H9 (cell line): ENCODE measurements around the gene LHPP. TPM values are rescaled to one million over a fixed set of nuclear protein-coding genes. Genes with fewer than 3 reads are reported as not detected.

Experiments
- DNase-seq: peaks from one replicate; pipeline ENCODE4 v3.0.0-alpha.2; 2017
- H2AFZ ChIP-seq: one replicate; pipeline ENCODE4 v1.6.1; 2013; ENCODE audit warnings: mild to moderate bottlenecking, low read length, control low read depth, moderate library complexity
- H2AK5ac ChIP-seq: 2 replicates; pipeline ENCODE4 v1.6.1; 2013; ENCODE audit warnings: low read length, control low read depth, mixed read lengths; ENCODE audit not compliant: insufficient read length
- H2BK120ac ChIP-seq: one replicate; pipeline ENCODE4 v1.6.1; 2013; ENCODE audit warnings: low read depth, mild to moderate bottlenecking, low read length, control low read depth, inconsistent platforms; ENCODE audit not compliant: poor library complexity, severe bottlenecking
- H2BK12ac ChIP-seq: 2 replicates; pipeline ENCODE4 v1.6.1; 2013; ENCODE audit warnings: low read length, control low read depth, mixed read lengths, low read depth; ENCODE audit not compliant: insufficient read length
- H2BK15ac ChIP-seq: 2 replicates; pipeline ENCODE4 v1.6.1; 2013; ENCODE audit warnings: low read depth, low read length, control low read depth
- H2BK20ac ChIP-seq: one replicate; pipeline ENCODE4 v1.6.1; 2013; ENCODE audit warnings: low read depth, mild to moderate bottlenecking, low read length, control low read depth, inconsistent platforms; ENCODE audit not compliant: poor library complexity, severe bottlenecking
- H2BK5ac ChIP-seq: 2 replicates; pipeline ENCODE4 v1.6.1; 2013; ENCODE audit warnings: low read length, control low read depth, mixed read lengths; ENCODE audit not compliant: insufficient read length
- H3K14ac ChIP-seq: 2 replicates; pipeline ENCODE4 v1.6.1; 2013; ENCODE audit warnings: low read length, control low read depth; ENCODE audit not compliant: insufficient read depth
- H3K18ac ChIP-seq: 2 replicates; pipeline ENCODE4 v1.6.1; 2013; ENCODE audit warnings: low read depth, mild to moderate bottlenecking, mixed read lengths, low read length, control low read depth; ENCODE audit not compliant: insufficient read length
- H3K23ac ChIP-seq: 2 replicates; pipeline ENCODE4 v1.6.1; 2013; ENCODE audit warnings: low read length, control low read depth, mixed read lengths, low read depth; ENCODE audit not compliant: insufficient read length
- H3K23me2 ChIP-seq: 2 replicates; pipeline ENCODE4 v1.6.1; 2013; ENCODE audit warnings: low read depth, mild to moderate bottlenecking, mixed read lengths, low read length, control low read depth; ENCODE audit not compliant: insufficient read length, poor library complexity, severe bottlenecking
- H3K27ac ChIP-seq: 2 replicates; pipeline ENCODE4 v1.5.1; 2013; ENCODE audit warnings: low read length, control low read depth, mixed read lengths, low read depth; ENCODE audit not compliant: insufficient read length
- H3K27me3 ChIP-seq: 2 replicates; pipeline ENCODE4 v1.6.1; 2013; ENCODE audit warnings: low read length, control low read depth, inconsistent platforms; ENCODE audit not compliant: insufficient read depth
- H3K4ac ChIP-seq: 2 replicates; pipeline ENCODE4 v1.6.1; 2013; ENCODE audit warnings: low read depth, mild to moderate bottlenecking, control low read depth, inconsistent platforms, low read length, moderate library complexity
- H3K4me1 ChIP-seq: 2 replicates; pipeline ENCODE4 v1.6.1; 2013; ENCODE audit warnings: low read length, control low read depth, inconsistent platforms; ENCODE audit not compliant: insufficient read depth
- H3K4me2 ChIP-seq: 2 replicates; pipeline ENCODE4 v1.6.1; 2013; ENCODE audit warnings: low read length, control low read depth, mixed read lengths; ENCODE audit not compliant: insufficient read length, insufficient read depth
- H3K56ac ChIP-seq: 2 replicates; pipeline ENCODE4 v1.6.1; 2013; ENCODE audit warnings: low read depth, mild to moderate bottlenecking, mixed read lengths, low read length, control low read depth; ENCODE audit not compliant: insufficient read length
- H3K79me1 ChIP-seq: 2 replicates; pipeline ENCODE4 v1.6.1; 2013; ENCODE audit warnings: low read depth, mild to moderate bottlenecking, moderate library complexity, low read length, control low read depth, inconsistent platforms; ENCODE audit not compliant: insufficient read depth, poor library complexity, severe bottlenecking
- H3K79me2 ChIP-seq: 2 replicates; pipeline ENCODE4 v1.6.1; 2013; ENCODE audit warnings: low read length, control low read depth, inconsistent platforms; ENCODE audit not compliant: insufficient read depth
- H3K9ac ChIP-seq: 2 replicates; pipeline ENCODE4 v1.6.1; 2013; ENCODE audit warnings: low read length, control low read depth, mixed read lengths; ENCODE audit not compliant: insufficient read length; ENCODE audit errors: extremely low read depth
- H3K9me3 ChIP-seq: one replicate; pipeline ENCODE4 v1.6.1; 2013; ENCODE audit warnings: low read depth, low read length, inconsistent platforms; ENCODE audit not compliant: control insufficient read depth
- H3T11ph ChIP-seq: one replicate; pipeline ENCODE4 v1.6.1; 2013; ENCODE audit warnings: mild to moderate bottlenecking, low read length, control low read depth, inconsistent platforms
- H4K20me1 ChIP-seq: one replicate; pipeline ENCODE4 v1.6.1; 2013; ENCODE audit not compliant: control insufficient read depth, insufficient read length, insufficient read depth
- H4K5ac ChIP-seq: 2 replicates; pipeline ENCODE4 v1.6.1; 2013; ENCODE audit warnings: low read depth, mild to moderate bottlenecking, mixed read lengths, low read length, control low read depth; ENCODE audit not compliant: insufficient read length
- H4K8ac ChIP-seq: replicated peaks from 2 replicates; pipeline ENCODE4 v1.6.1; 2013; ENCODE audit warnings: low read length, control low read depth, mixed read lengths, low read depth; ENCODE audit not compliant: insufficient read length
- H4K91ac ChIP-seq: 2 replicates; pipeline ENCODE4 v1.6.1; 2013; ENCODE audit warnings: low read depth, mild to moderate bottlenecking, moderate library complexity, mixed read lengths, low read length, control low read depth; ENCODE audit not compliant: insufficient read length
- H3K27ac Mint-ChIP-seq, 3 experiments: 2 replicates in 2 of 3; 3 replicates in 1 of 3; pipeline ENCODE4 v1.8.0; 2020 to 2021; ENCODE audit warnings: mixed read lengths in 3 of 3, mild to moderate bottlenecking in 1 of 3, moderate library complexity in 1 of 3
- H3K27me3 Mint-ChIP-seq: 2 replicates; pipeline ENCODE4 v1.8.0; 2021; ENCODE audit warnings: low read depth, mild to moderate bottlenecking, moderate library complexity, mixed read lengths
- H3K36me3 Mint-ChIP-seq, 3 experiments: 2 replicates in 2 of 3; 3 replicates in 1 of 3; pipeline ENCODE4 v1.8.0; 2020 to 2021; ENCODE audit warnings: low read depth in 3 of 3, mixed read lengths in 3 of 3; ENCODE audit not compliant: insufficient read depth in 1 of 3
- H3K4me1 Mint-ChIP-seq, 2 experiments: 2 replicates each; pipeline ENCODE4 v1.8.0; 2020; ENCODE audit warnings: mixed read lengths in 2 of 2
- H3K4me3 Mint-ChIP-seq, 2 experiments: 2 replicates in 1 of 2; 3 replicates in 1 of 2; pipeline ENCODE4 v1.8.0; 2020 to 2021; ENCODE audit warnings: mild to moderate bottlenecking in 2 of 2, mixed read lengths in 2 of 2, moderate library complexity in 1 of 2
- H3K9me3 Mint-ChIP-seq, 2 experiments: 2 replicates in 1 of 2; 3 replicates in 1 of 2; pipeline ENCODE4 v1.8.0; 2020; ENCODE audit warnings: mild to moderate bottlenecking in 2 of 2, mixed read lengths in 2 of 2, moderate library complexity in 1 of 2
- WGBS: extraction: QIAGEN DNeasy Blood & Tissue Kit; methylation state at CpG from one replicate; pipeline ENCODE4 v1.1.7; 2013; ENCODE audit warnings: missing lambda C conversion rate, low lambda C conversion rate, mixed read lengths; ENCODE audit not compliant: insufficient read length; ENCODE audit errors: extremely low coverage; 5-methylcytosine and 5-hydroxymethylcytosine counted together
- total RNA-seq: library from RNA; stranded (reverse); gene quantifications from 2 replicates; pipeline ENCODE4 v1.2.1, GENCODE V29; 2021
- TF ChIP-seq, protein P1 (sequence below): fragments of 200-600 bp; sonication (generic); conservative IDR thresholded peaks from 3 replicates; pipeline ENCODE4 v1.8.0; 2021; ENCODE audit warnings: antibody characterized with exemption, mild to moderate bottlenecking

LHPP gene
- total RNA-seq, 1 experiment from 2014 or later = 29.6 TPM

DNA sequence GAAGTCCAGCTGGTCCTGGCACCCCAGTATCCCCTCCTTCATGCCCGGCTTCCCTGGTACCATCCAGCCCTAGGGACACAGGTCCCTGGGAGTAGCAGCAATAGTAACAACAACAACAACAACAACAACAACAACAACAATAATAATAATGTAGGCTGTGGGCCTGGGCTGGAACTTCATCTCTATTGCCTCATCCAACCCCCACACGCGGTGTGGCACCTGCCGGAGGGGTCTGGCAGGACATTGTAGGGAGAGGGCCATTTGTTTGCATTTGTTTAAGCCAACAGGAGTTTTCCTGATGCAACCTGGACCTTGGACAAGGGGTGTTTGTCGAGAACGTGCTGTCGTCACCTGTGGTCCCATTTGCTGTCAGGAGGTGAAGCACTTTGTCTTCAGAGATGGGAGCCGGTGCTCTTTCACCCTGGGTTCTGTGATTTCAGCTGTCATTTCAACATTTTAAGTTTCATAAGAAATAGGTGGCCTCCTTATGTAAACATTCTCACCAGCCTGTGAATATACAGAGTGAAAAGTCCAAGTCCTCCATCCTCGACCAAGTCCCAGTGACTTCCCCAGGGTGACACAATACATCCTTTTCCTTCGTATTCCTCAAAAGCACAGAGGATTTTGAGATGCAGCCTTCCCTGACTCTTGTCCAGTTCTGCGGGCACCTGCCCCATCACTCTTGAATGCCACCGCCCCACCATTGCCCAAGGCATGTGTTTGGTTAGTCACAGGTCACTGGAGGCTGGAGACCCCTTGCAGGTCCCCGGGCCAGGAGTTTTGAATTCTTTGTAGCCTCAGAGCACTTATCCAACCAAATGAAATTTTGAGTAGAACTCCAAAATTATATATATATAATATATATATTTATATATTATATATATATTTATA is 9.2 kb downstream of the LHPP start:
- H2AK5ac ChIP-seq = no peak overlapping the region
- H3K4ac ChIP-seq = no peak overlapping the region
- H2BK20ac ChIP-seq = no peak overlapping the region
- no peak overlapping the region for H4K5ac ChIP-seq
- no peak overlapping the region for H4K91ac ChIP-seq
- WGBS = no CpG with 5 or more reads among the region's 13 CpGs
- no peaks in the 10 kb centered on the region for H3K23me2 ChIP-seq
- no peak overlapping the region for H4K8ac ChIP-seq
- Mint-ChIP-seq H3K4me1 (peaks cover 50 to 55% of the 10 kb centered on the region in 2 experiments), H3K27me3 (peaks cover 9% of the 10 kb centered on the region), H3K9me3 (no peaks in the 10 kb centered on the region), H3K4me3 (peak overlapping the region; percentile 25 to 33), H3K27ac (peak overlapping the region; percentile 32 to 94 (median 85)), H3K36me3 (no peaks in the 10 kb centered on the region)
- no peak overlapping the region for H2BK15ac ChIP-seq
- no peak overlapping the region for H3K18ac ChIP-seq
- H3K79me1 ChIP-seq = no peaks in the 10 kb centered on the region
- no peaks in the 10 kb centered on the region for H3K27me3 ChIP-seq
- H2BK120ac ChIP-seq = no peak overlapping the region
- DNase-seq = no peak
- no peak overlapping the region for H3K56ac ChIP-seq
- no peak overlapping the region for H2BK12ac ChIP-seq
- no peaks in the 10 kb centered on the region for H3K9me3 ChIP-seq
- no peak overlapping the region for H2AFZ ChIP-seq
- no peak overlapping the region for H3K23ac ChIP-seq
- TF ChIP-seq, protein P1, sequence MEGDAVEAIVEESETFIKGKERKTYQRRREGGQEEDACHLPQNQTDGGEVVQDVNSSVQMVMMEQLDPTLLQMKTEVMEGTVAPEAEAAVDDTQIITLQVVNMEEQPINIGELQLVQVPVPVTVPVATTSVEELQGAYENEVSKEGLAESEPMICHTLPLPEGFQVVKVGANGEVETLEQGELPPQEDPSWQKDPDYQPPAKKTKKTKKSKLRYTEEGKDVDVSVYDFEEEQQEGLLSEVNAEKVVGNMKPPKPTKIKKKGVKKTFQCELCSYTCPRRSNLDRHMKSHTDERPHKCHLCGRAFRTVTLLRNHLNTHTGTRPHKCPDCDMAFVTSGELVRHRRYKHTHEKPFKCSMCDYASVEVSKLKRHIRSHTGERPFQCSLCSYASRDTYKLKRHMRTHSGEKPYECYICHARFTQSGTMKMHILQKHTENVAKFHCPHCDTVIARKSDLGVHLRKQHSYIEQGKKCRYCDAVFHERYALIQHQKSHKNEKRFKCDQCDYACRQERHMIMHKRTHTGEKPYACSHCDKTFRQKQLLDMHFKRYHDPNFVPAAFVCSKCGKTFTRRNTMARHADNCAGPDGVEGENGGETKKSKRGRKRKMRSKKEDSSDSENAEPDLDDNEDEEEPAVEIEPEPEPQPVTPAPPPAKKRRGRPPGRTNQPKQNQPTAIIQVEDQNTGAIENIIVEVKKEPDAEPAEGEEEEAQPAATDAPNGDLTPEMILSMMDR = no peak
- no peak overlapping the region for H2BK5ac ChIP-seq
- H3K9ac ChIP-seq = no peak overlapping the region
- no peak overlapping the region for H3K4me2 ChIP-seq
- H3K27ac ChIP-seq = peak overlapping the region; percentile 1
- H4K20me1 ChIP-seq = peaks cover 3% of the 10 kb centered on the region
- no peak overlapping the region for H3T11ph ChIP-seq
- peaks cover 14% of the 10 kb centered on the region; the same call in 1 of the 2 replicates for H3K4me1 ChIP-seq
- 0 out of 2 replicates have a peak overlapping the region, but pooled peaks have one; percentile 34 for H3K14ac ChIP-seq
- H3K79me2 ChIP-seq = no peaks in the 10 kb centered on the region
